GM21786 (cell line): ENCODE results near the gene SRPK2.
"Not testable (repeated sequence)": the region's sequence is repeated elsewhere in the genome, so short reads cannot be mapped to it uniquely, and the experiment has no call there.

ENCODE experiments used
- ATAC-seq: cut with Tn5 transposase; IDR thresholded peaks from one replicate; pipeline ENCODE4 v1.9.1; 2021; ENCODE audit not compliant: unreplicated experiment

SRPK2 gene

GRCh38 chr7:105345003-105345402, 43.7 kb downstream of the SRPK2 start:
- no peak for ATAC-seq

- ATAC-seq, result no peak
These were observed 49.1 kb downstream of the SRPK2 start for GRCh38 chr7:105339404-105340323.

- ATAC-seq, result no peak
These were observed 51.2 kb downstream of the SRPK2 start for GRCh38 chr7:105337529-105337928.

GRCh38 chr7:105336009-105336408, 52.7 kb downstream of the SRPK2 start:
- no peak for ATAC-seq

GRCh38 chr7:105332661-105333060, 56.1 kb downstream of the SRPK2 start:
- ATAC-seq, result not testable (repeated sequence)

- ATAC-seq, result no peak
These were observed 58.2 kb downstream of the SRPK2 start for GRCh38 chr7:105330526-105330925.

- ATAC-seq, result no peak
These were observed 61.5 kb downstream of the SRPK2 start for GRCh38 chr7:105327201-105327600.

- ATAC-seq, result peak; percentile 78
These were observed 63.4 kb downstream of the SRPK2 start for GRCh38 chr7:105325216-105325904.

- not testable (repeated sequence) for ATAC-seq
These were observed 64.1 kb downstream of the SRPK2 start for GRCh38 chr7:105324606-105325005.

GRCh38 chr7:105323366-105323765, 65.4 kb downstream of the SRPK2 start:
- no peak for ATAC-seq

- no peak for ATAC-seq
These were observed 66.0 kb downstream of the SRPK2 start for GRCh38 chr7:105322655-105323277.

- no peak for ATAC-seq
These were observed 66.8 kb downstream of the SRPK2 start for GRCh38 chr7:105321754-105322455.

GRCh38 chr7:105320896-105321295, 67.8 kb downstream of the SRPK2 start:
- no peak for ATAC-seq

GRCh38 chr7:105319578-105319977, 69.1 kb downstream of the SRPK2 start:
- ATAC-seq, result no peak

GRCh38 chr7:105316578-105317344, 72.0 kb downstream of the SRPK2 start:
- ATAC-seq, result no peak

GRCh38 chr7:105315357-105315756, 73.4 kb downstream of the SRPK2 start:
- ATAC-seq, result no peak

- ATAC-seq, result peak; percentile 47
These were observed 79.2 kb downstream of the SRPK2 start for GRCh38 chr7:105309235-105310169.

- ATAC-seq, result no peak
These were observed 81.5 kb downstream of the SRPK2 start for GRCh38 chr7:105307163-105307672.

- no peak for ATAC-seq
These were observed 82.4 kb downstream of the SRPK2 start for GRCh38 chr7:105306298-105306748.
